ENCODE measurements around the gene DOCK6. TPM values are rescaled to one million over a fixed set of nuclear protein-coding genes. Genes with fewer than 3 reads are reported as not detected.

Gene DOCK6
- total and polyA plus RNA-seq, 8 donors = 65.6 to 111 (median 79.1) TPM

GRCh38 chr19:11174336-11174735, 88.0 kb downstream of the DOCK6 start:
- intact Hi-C loops (cut with DNase I) = no loop called here
- ATAC-seq (no peak), DNase-seq (no peak)
- Histone ChIP-seq H3K9me3 (no peaks in the 10 kb centered on the region), H3K36me3 (peaks cover 0 to 90% of the 10 kb centered on the region in 2 donors), H3K27me3 (no peaks in the 10 kb centered on the region), H3K4me3 (no peak overlapping the region), H3K27ac (no peak overlapping the region), H3K4me1 (no peaks in the 10 kb centered on the region)
- no peak for TF ChIP-seq CTCF (IDR thresholded peaks at IDR 0.05)

- intact Hi-C loops (cut with DNase I) = no loop called here
Measured at GRCh38 chr19:11173516-11174155, 88.7 kb downstream of the DOCK6 start.

DNA sequence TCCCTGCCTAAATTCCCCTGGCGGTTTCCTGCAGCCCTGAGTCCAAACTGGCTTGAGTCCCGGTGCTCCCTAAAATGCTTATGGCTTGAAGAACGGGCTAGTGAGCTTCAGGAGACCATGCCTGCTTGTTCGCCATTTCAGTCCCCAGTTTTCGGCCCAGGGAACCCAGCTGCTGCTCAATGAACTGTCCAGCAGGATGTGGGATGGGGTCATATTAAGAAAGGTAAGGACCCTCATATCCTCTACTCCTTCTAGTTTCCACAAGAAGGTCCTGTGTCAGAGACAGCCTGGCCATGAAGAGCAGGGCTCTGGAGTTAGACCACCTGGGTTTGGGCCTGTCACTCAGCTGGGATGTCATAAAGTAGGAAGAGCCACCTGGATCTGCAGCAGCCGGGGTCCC, 89.7 kb downstream of the DOCK6 start:
- Histone ChIP-seq H3K9me3 (no peaks in the 10 kb centered on the region), H3K27me3 (no peaks in the 10 kb centered on the region), H3K4me3 (no peak overlapping the region), H3K36me3 (peaks cover 0 to 94% of the 10 kb centered on the region in 2 donors), H3K4me1 (no peaks in the 10 kb centered on the region), H3K27ac (no peak overlapping the region)
- DNase-seq (no peak), ATAC-seq (no peak)
- no peak for TF ChIP-seq CTCF (IDR thresholded peaks at IDR 0.05)
- intact Hi-C loops (cut with DNase I) = no loop called here

More at GRCh38 chr19:11173516-11174155, 88.7 kb downstream of the DOCK6 start:
- no peaks in the 10 kb centered on the region for H3K9me3 ChIP-seq
- peaks cover 0 to 94% of the 10 kb centered on the region in 2 donors for H3K36me3 ChIP-seq
- DNase-seq (no peak), ATAC-seq (no peak)
- H3K4me1 ChIP-seq = no peaks in the 10 kb centered on the region
- no peak overlapping the region for H3K27ac ChIP-seq
- H3K4me3 ChIP-seq = no peak overlapping the region
- TF ChIP-seq CTCF (IDR thresholded peaks at IDR 0.05) = no peak
- no peaks in the 10 kb centered on the region for H3K27me3 ChIP-seq

- intact Hi-C loops (cut with DNase I) = no loop called here
- H3K36me3 ChIP-seq = peaks cover 0 to 91% of the 10 kb centered on the region in 2 donors
Measured at GRCh38 chr19:11171144-11171543, 91.2 kb downstream of the DOCK6 start.

More at GRCh38 chr19:11171144-11171543, 91.2 kb downstream of the DOCK6 start:
- no peak for ATAC-seq
- no peak for DNase-seq
- Histone ChIP-seq H3K27me3 (no peaks in the 10 kb centered on the region), H3K27ac (no peak overlapping the region), H3K4me1 (peaks cover 0 to 3% of the 10 kb centered on the region in 2 donors), H3K9me3 (no peaks in the 10 kb centered on the region), H3K4me3 (no peak overlapping the region)
- TF ChIP-seq CTCF (IDR thresholded peaks at IDR 0.05) = no peak
